ENCODE results near the gene AP4E1. TPM values are rescaled to one million over a fixed set of nuclear protein-coding genes. Genes with fewer than 3 reads are reported as not detected.

The AP4E1 gene
- total and polyA plus RNA-seq, 2 of the 8 experiments (the other 6 are each of a cell fraction or from before 2014, with no cell fraction given) = 1.4 to 10.9 TPM

- Histone ChIP-seq H3K36me3 (ENCODE audit: control insufficient read depth in 2 of 4, insufficient read depth in 4 of 4, low read length in 3 of 4) (no peaks in the 10 kb centered on the region; a peak in 1 of 8 replicates), H3K9me3 (ENCODE audit: insufficient read depth in 2 of 2, low read depth in 1 of 2, low read length in 1 of 2) (no peaks in the 10 kb centered on the region), H4K20me1 (replicated peaks in 1 of 2; ENCODE audit: control insufficient read depth in 1 of 2, insufficient read depth in 2 of 2, low read length in 2 of 2) (no peaks in the 10 kb centered on the region), H4K5ac (ENCODE audit: insufficient read length, low read depth, low read length) (no peak overlapping the region), H3K4me3 (ENCODE audit: extremely low read depth in 1 of 4, insufficient read depth in 2 of 4, low read depth in 3 of 4, low read length in 4 of 4) (no peak overlapping the region), H2AK5ac (ENCODE audit: low read depth, low read length) (no peak overlapping the region), H2AFZ (ENCODE audit: low read length) (no peak overlapping the region), H3K4ac (replicated peaks; ENCODE audit: insufficient read length, low read depth, low read length) (no peak overlapping the region), H3K56ac (replicated peaks; ENCODE audit: insufficient read length, low read depth, low read length) (no peak overlapping the region), H2BK120ac (replicated peaks; ENCODE audit: low read depth, low read length) (no peak overlapping the region), H4K91ac (replicated peaks; ENCODE audit: insufficient read length, low read length) (no peak overlapping the region), H3K9ac (replicated peaks in 1 of 4; ENCODE audit: extremely low read depth in 1 of 4, low read depth in 3 of 4, low read length in 3 of 4) (no peak overlapping the region), H3K79me2 (ENCODE audit: control insufficient read depth in 1 of 2, insufficient read depth in 2 of 2, low read length in 2 of 2) (no peaks in the 10 kb centered on the region), H3K27ac (ENCODE audit: low read depth, low read length) (no peak overlapping the region), H2BK12ac (ENCODE audit: low read depth, low read length) (no peak overlapping the region), H2BK20ac (ENCODE audit: low read length) (no peak overlapping the region), H3K14ac (ENCODE audit: insufficient read length) (no peak overlapping the region), H3K79me1 (ENCODE audit: low read depth, low read length) (0 out of 2 replicates have a peak, but pooled peaks cover 2% of the 10 kb centered on the region), H3K23ac (ENCODE audit: insufficient read length) (no peak overlapping the region), H4K8ac (ENCODE audit: extremely low read depth, insufficient read depth, low read length) (no peak overlapping the region), H3K4me2 (ENCODE audit: insufficient read depth in 1 of 2, low read depth in 2 of 2, low read length in 2 of 2) (no peak overlapping the region), H2BK5ac (ENCODE audit: low read depth, low read length) (no peak overlapping the region), H3K4me1 (replicated peaks in 1 of 4; ENCODE audit: control insufficient read depth in 3 of 4, insufficient read depth in 4 of 4, low read length in 3 of 4) (no peaks in the 10 kb centered on the region), H3K18ac (ENCODE audit: extremely low read depth, low read length) (no peak overlapping the region), H3K23me2 (ENCODE audit: low read depth, low read length) (no peaks in the 10 kb centered on the region), H2BK15ac (ENCODE audit: low read length) (no peak overlapping the region), H3K27me3 (replicated peaks in 1 of 4; ENCODE audit: control insufficient read depth in 3 of 4, extremely low read depth in 1 of 4, insufficient read depth in 3 of 4, low read length in 3 of 4) (no peaks in the 10 kb centered on the region)
- 89% methylated on average over 1 of the region's 1 CpG; no CpG with 5 or more reads in 1 of the 2 experiments for WGBS, 2 experiments (ENCODE audit: extremely low coverage in 1 of 2, insufficient coverage in 1 of 2, insufficient read length in 1 of 2, insufficient replicate concordance in 2 of 2, low coverage in 1 of 2, low lambda C conversion rate in 2 of 2, missing lambda C conversion rate in 1 of 2)
- CTCF ChIA-PET (ENCODE audit: partially characterized antibody) = no interaction called here
- no peak for FAIRE-seq
- POLR2A ChIA-PET (ENCODE audit: partially characterized antibody) = no interaction called here
- TF ChIP-seq USF2 (IDR thresholded peaks at IDR 0.05; ENCODE audit: low read length) (no peak), POLR2A (IDR thresholded peaks at IDR 0.05; ENCODE audit: control extremely low read depth in 1 of 2, low read depth in 2 of 2, low read length in 2 of 2) (no peak), CTBP2 (IDR thresholded peaks at IDR 0.05; ENCODE audit: borderline replicate concordance, insufficient read depth, insufficient read length, low read length) (no peak)
- DNase-seq (ENCODE audit: low read depth in 1 of 2, low spot score in 2 of 2) = no peak
Observed at GRCh38 chr15:50979041-50979440, 70.6 kb downstream of the AP4E1 start.
